ENCODE results near the gene GGNBP2.

Gene GGNBP2

GRCh38 chr17:36544307-36545076 lies at the start of gene GGNBP2:
TSS of gene GGNBP2 (plus strand) at chr17:36544919. CDS start at chr17:36545725, 806 bp downstream.
- TF ChIP-seq CTCF (IDR thresholded peaks at IDR 0.05), result no peak
- peak; percentile 92 for DNase-seq (ENCODE audit: low spot score)
- Histone ChIP-seq H3K27ac (peak within 1 kb of the TSS; percentile 99), H3K4me3 (peak within 1 kb of the TSS; percentile 91)

GRCh38 chr17:36495076-36495578 lies 49.6 kb upstream of the GGNBP2 start:
- no peak for TF ChIP-seq CTCF (IDR thresholded peaks at IDR 0.05)
- Histone ChIP-seq H3K27ac (no peak overlapping the region), H3K4me3 (no peak overlapping the region)
- DNase-seq (ENCODE audit: low spot score), result no peak

- no peak for TF ChIP-seq CTCF (IDR thresholded peaks at IDR 0.05)
- no peak overlapping the region for H3K27ac ChIP-seq
- no peak overlapping the region for H3K4me3 ChIP-seq
- DNase-seq (ENCODE audit: low spot score), result no peak
Observed at GRCh38 chr17:36496018-36496789, 48.5 kb upstream of the GGNBP2 start.

GRCh38 chr17:36498155-36498554 lies 46.6 kb upstream of the GGNBP2 start:
- no peak overlapping the region for H3K4me3 ChIP-seq
- no peak for TF ChIP-seq CTCF (IDR thresholded peaks at IDR 0.05)
- no peak for DNase-seq (ENCODE audit: low spot score)
- H3K27ac ChIP-seq, result no peak overlapping the region

- no peak overlapping the region for H3K4me3 ChIP-seq
- DNase-seq (ENCODE audit: low spot score), result no peak
- no peak overlapping the region for H3K27ac ChIP-seq
- TF ChIP-seq CTCF (IDR thresholded peaks at IDR 0.05), result no peak
Observed at GRCh38 chr17:36498560-36499300, 46.0 kb upstream of the GGNBP2 start.

GRCh38 chr17:36500745-36501225 lies 43.9 kb upstream of the GGNBP2 start:
- no peak for DNase-seq (ENCODE audit: low spot score)
- H3K27ac ChIP-seq, result no peak overlapping the region
- TF ChIP-seq CTCF (IDR thresholded peaks at IDR 0.05), result no peak
- H3K4me3 ChIP-seq, result no peak overlapping the region
